Measurements from ENCODE around the gene TSSC4. TPM values are rescaled to one million over a fixed set of nuclear protein-coding genes. Genes with fewer than 3 reads are reported as not detected.

The TSSC4 gene
- total and polyA plus RNA-seq, 2 of the 13 experiments (the other 11 are each of a cell fraction or from before 2014, with no cell fraction given): 16.2 to 58.6 TPM

DNA sequence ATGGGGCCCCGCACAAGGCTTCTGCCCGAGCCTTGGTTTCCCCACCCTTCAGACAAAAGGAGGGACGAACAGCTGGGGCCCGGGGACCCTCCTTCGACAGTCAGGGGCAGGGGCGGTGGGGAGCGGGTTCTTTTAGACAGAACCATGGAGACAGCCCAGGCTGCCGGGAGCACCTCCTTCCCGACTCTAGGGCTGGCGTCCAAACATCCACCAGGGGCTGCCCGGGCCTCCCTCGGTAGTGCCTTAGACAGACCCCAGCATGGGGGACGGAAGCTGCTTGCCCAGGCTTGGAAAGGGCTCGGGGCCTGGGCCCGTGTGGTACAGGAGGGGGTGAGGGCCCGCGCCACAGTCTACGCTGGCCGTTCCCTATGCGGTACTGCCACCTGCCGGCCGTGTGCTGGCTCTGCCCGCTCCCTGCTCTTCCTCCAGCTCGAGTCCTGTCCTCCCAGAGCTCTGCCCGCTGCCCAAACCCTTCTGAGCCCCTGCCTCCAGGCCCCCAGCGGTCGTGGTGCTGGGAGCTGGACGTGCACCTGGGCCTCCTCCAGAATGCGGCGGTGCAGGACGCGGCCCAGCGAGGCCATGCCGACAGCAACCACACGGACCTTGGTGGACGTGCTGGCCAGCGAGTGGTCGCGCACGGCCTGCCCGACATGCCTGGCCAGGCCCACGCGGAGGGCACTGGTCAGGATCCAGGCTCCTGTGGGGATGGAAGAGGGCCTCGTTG is 20.1 kb downstream of the TSSC4 start (continued):
- no peak for TF ChIP-seq ZNF619 (CRISPR knock-in tag; IDR thresholded peaks at IDR 0.05)
- no peak for TF ChIP-seq DPF2 (CRISPR knock-in tag; IDR thresholded peaks at IDR 0.05; ENCODE audit: borderline replicate concordance, low read depth)
- TF ChIP-seq ZSCAN22 (CRISPR knock-in tag; IDR thresholded peaks at IDR 0.05): no peak
- TF ChIP-seq ZNF354B (CRISPR knock-in tag; IDR thresholded peaks at IDR 0.05): no peak
- no peak for TF ChIP-seq FOXA1 (IDR thresholded peaks at IDR 0.05)
- no peak for TF ChIP-seq FOXA1 (CRISPR knock-in tag; IDR thresholded peaks at IDR 0.05)
- no peak for TF ChIP-seq RFX5 (IDR thresholded peaks at IDR 0.05; ENCODE audit: low read depth, low read length)
- TF ChIP-seq SETDB1 (CRISPR knock-in tag; IDR thresholded peaks at IDR 0.05; ENCODE audit: borderline replicate concordance): no peak
- TF ChIP-seq XBP1 (CRISPR knock-in tag; IDR thresholded peaks at IDR 0.05): no peak
- no peak for TF ChIP-seq PAWR (CRISPR knock-in tag; IDR thresholded peaks at IDR 0.05; ENCODE audit: borderline replicate concordance)
- 0 out of 2 replicates have a peak, but pooled peaks have one; percentile 15 for TF ChIP-seq ZNF598 (CRISPR knock-in tag; IDR thresholded peaks at IDR 0.05; ENCODE audit: borderline replicate concordance)
- TF ChIP-seq TMF1 (CRISPR knock-in tag; IDR thresholded peaks at IDR 0.05; ENCODE audit: low read depth): no peak
- TF ChIP-seq ZFP62 (CRISPR knock-in tag; IDR thresholded peaks at IDR 0.05): 0 out of 2 replicates have a peak, but pooled peaks have one; percentile 23
- TF ChIP-seq POLR2A (IDR thresholded peaks at IDR 0.05; ENCODE audit: insufficient read depth in 1 of 2, low read depth in 2 of 2, low read length in 2 of 2): no peak
- no peak for TF ChIP-seq SP1 (IDR thresholded peaks at IDR 0.05)
- TF ChIP-seq SP1 (CRISPR knock-in tag; IDR thresholded peaks at IDR 0.05): no peak
- no peak for TF ChIP-seq ZNF737 (CRISPR knock-in tag; IDR thresholded peaks at IDR 0.05; ENCODE audit: borderline replicate concordance)
- TF ChIP-seq RAD21 (CRISPR knock-in tag; IDR thresholded peaks at IDR 0.05): peak; percentile 96
- TF ChIP-seq TEAD2 (CRISPR knock-in tag; IDR thresholded peaks at IDR 0.05): no peak
- TF ChIP-seq, protein P1, sequence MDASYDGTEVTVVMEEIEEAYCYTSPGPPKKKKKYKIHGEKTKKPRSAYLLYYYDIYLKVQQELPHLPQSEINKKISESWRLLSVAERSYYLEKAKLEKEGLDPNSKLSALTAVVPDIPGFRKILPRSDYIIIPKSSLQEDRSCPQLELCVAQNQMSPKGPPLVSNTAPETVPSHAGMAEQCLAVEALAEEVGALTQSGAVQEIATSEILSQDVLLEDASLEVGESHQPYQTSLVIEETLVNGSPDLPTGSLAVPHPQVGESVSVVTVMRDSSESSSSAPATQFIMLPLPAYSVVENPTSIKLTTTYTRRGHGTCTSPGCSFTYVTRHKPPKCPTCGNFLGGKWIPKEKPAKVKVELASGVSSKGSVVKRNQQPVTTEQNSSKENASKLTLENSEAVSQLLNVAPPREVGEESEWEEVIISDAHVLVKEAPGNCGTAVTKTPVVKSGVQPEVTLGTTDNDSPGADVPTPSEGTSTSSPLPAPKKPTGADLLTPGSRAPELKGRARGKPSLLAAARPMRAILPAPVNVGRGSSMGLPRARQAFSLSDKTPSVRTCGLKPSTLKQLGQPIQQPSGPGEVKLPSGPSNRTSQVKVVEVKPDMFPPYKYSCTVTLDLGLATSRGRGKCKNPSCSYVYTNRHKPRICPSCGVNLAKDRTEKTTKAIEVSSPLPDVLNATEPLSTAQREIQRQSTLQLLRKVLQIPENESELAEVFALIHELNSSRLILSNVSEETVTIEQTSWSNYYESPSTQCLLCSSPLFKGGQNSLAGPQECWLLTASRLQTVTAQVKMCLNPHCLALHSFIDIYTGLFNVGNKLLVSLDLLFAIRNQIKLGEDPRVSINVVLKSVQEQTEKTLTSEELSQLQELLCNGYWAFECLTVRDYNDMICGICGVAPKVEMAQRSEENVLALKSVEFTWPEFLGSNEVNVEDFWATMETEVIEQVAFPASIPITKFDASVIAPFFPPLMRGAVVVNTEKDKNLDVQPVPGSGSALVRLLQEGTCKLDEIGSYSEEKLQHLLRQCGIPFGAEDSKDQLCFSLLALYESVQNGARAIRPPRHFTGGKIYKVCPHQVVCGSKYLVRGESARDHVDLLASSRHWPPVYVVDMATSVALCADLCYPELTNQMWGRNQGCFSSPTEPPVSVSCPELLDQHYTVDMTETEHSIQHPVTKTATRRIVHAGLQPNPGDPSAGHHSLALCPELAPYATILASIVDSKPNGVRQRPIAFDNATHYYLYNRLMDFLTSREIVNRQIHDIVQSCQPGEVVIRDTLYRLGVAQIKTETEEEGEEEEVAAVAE (CRISPR knock-in tag; IDR thresholded peaks at IDR 0.05; ENCODE audit: borderline replicate concordance): no peak
- TF ChIP-seq HMG20B (CRISPR knock-in tag; conservative IDR thresholded peaks at IDR 0.05): no peak
- no peak for TF ChIP-seq CCAR2 (optimal IDR thresholded peaks at IDR 0.05; ENCODE audit: low read depth, low read length)
- TF ChIP-seq DR1 (CRISPR knock-in tag; IDR thresholded peaks at IDR 0.05): no peak
- no peak for TF ChIP-seq DMTF1 (CRISPR knock-in tag; IDR thresholded peaks at IDR 0.05)
- no peak for TF ChIP-seq HBP1 (CRISPR knock-in tag; IDR thresholded peaks at IDR 0.05; ENCODE audit: low read depth)

Data from HepG2 (cell line).